Measurements from ENCODE around the gene DIPK2B.

DIPK2B gene

DNA sequence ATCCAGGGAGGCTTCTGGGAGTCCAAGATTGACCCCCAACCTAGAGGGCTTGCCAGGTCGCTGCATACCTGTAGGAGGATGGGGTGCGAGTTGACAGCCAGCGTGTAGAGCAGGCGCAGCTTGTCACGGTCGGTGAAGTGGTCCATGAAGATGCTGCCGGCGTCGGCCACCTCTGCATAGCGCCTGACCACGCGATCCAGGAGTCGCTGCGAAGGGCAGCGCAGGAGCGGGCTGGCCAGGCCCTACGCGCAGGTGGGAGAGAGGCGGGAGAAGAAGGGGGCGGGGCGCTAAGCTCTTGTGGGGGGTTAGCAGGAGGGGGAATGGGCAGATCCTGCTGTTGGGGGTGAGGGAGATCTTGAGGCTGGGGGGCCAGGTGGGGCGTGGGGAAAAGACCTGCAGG lies 43.0 kb downstream of the DIPK2B start:
- no peak for DNase-seq (ENCODE audit: low spot score)

DNA sequence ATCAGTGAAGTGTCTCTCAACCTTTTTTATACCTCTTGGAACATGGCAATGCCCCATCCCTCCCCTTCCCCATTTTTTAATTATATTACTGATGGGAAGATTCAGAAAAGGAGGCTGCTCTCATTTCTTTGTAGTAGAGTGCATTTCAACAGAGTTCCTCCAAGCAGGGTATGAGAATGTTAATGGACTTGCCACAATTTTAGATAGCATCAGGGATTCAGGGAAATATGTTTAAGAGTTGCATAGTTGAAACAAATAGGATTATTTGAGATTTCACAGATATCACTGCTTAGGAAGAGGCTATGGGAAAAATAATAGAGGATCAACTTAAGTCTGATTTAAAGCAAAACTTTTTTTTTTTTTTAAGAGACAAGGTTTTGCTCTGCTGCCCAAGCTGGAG lies 46.2 kb downstream of the DIPK2B start:
- no peak for DNase-seq (ENCODE audit: low spot score)

DNA sequence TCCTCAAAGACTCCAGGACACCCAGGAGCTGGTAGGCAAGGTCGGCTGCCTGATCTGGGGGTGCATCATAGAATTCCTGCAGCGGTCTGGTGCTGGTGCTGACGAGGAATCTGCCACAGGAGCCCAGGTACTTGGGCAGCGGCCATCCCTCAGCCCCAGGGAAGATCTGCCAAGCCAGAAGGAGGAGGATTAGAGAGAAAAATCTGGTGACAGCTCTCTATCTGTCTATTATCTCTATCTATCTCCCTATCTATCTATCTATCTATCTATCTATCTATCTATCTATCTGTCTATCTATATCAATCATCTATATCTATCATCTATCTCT lies 46.7 kb downstream of the DIPK2B start:
- DNase-seq (ENCODE audit: low spot score) = no peak

All from GM03348 (cell line).